ENCODE data around the gene SH3TC1. TPM values are rescaled to one million over a fixed set of nuclear protein-coding genes. Genes with fewer than 3 reads are reported as not detected.

The SH3TC1 gene
- polyA plus RNA-seq, 3 donors = 36.9 to 85.7 (median 41.9) TPM

DNA sequence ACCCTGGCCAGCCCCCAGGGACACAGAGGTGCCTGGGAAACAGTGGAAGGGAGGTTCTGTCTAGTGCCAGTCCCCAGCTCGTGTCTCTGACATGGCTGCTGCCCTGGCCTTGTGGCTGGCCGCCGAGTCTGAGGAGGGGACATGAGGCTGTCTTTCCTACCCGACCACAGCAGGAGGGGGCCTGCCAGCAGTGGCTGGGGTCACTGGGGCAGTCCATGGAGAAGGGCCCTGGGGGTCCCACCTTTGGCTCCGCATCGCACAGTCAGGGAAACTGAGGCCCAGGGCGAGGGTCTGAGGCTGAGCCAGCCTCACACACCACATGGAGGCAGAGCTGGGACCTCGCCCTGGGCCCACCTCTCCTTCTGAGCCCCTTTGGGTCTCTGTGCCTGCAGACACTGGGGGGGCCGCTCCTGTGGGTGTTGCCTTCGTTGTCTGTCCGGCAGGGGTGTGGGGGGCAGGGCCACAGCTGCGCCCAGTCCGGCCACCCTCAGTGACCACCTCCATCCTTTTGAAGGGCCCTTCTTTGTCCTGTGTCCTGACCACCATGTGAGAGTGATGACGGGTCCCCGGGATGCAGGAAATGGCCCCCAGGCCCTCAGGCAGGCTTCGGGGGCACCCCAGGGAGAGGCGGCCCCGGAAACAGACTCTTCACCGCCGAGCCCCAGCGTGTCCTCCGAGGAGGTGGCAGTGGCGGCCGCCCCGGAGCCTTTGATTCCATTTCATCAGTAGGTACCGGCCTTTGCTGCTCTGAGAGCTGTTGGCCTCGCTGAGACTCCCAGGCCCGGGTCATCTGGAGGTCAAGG, 17.6 kb downstream of the SH3TC1 start:
- Histone ChIP-seq H3K27ac (ENCODE audit: low read depth in 1 of 2, low read length in 2 of 2) (no peak overlapping the region), H3K9ac (ENCODE audit: insufficient read depth, low read length, poor library complexity, severe bottlenecking) (no peak overlapping the region), H3K4me1 (ENCODE audit: control insufficient read depth in 1 of 2, insufficient read depth in 2 of 2, low read length in 2 of 2) (peaks cover 25 to 34% of the 10 kb centered on the region in 2 donors), H3K9me3 (replicated peaks in 1 of 2; ENCODE audit: control insufficient read depth in 1 of 2, insufficient read depth in 1 of 2, low read length in 2 of 2) (no peaks in the 10 kb centered on the region), H3K36me3 (replicated peaks in 1 of 2; ENCODE audit: control insufficient read depth in 1 of 2, insufficient read depth in 2 of 2, low read length in 2 of 2) (peaks cover 89 to 93% of the 10 kb centered on the region in 2 donors), H2AFZ (ENCODE audit: insufficient read depth, low read depth, low read length, poor library complexity, severe bottlenecking) (no peak overlapping the region), H3K27me3 (ENCODE audit: control insufficient read depth in 2 of 2, insufficient read depth in 2 of 2, low read length in 2 of 2) (no peaks in the 10 kb centered on the region), H3K79me2 (ENCODE audit: insufficient read depth, low read length) (peaks cover 5% of the 10 kb centered on the region), H3K4me2 (replicated peaks; ENCODE audit: extremely low read depth, low read length, poor library complexity, severe bottlenecking) (no peak overlapping the region), H4K20me1 (ENCODE audit: insufficient read depth, low read length) (peaks cover 91% of the 10 kb centered on the region), H3K4me3 (replicated peaks in 1 of 3; ENCODE audit: low read depth in 2 of 3, low read length in 3 of 3) (no peak overlapping the region)
- no peak overlapping the region for H3K27ac Mint-ChIP-seq
- 94% methylated on average over 28 of the region's 28 CpGs for WGBS (ENCODE audit: insufficient coverage)
- H3K9me3 Mint-ChIP-seq = peaks cover 0 to 2% (median 0%) of the 10 kb centered on the region in 7 donors
- TF ChIP-seq, protein P1, sequence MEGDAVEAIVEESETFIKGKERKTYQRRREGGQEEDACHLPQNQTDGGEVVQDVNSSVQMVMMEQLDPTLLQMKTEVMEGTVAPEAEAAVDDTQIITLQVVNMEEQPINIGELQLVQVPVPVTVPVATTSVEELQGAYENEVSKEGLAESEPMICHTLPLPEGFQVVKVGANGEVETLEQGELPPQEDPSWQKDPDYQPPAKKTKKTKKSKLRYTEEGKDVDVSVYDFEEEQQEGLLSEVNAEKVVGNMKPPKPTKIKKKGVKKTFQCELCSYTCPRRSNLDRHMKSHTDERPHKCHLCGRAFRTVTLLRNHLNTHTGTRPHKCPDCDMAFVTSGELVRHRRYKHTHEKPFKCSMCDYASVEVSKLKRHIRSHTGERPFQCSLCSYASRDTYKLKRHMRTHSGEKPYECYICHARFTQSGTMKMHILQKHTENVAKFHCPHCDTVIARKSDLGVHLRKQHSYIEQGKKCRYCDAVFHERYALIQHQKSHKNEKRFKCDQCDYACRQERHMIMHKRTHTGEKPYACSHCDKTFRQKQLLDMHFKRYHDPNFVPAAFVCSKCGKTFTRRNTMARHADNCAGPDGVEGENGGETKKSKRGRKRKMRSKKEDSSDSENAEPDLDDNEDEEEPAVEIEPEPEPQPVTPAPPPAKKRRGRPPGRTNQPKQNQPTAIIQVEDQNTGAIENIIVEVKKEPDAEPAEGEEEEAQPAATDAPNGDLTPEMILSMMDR (IDR thresholded peaks at IDR 0.05) = no peak
- intact Hi-C loops (cut with micrococcal nuclease) = no loop called here
- H3K27me3 Mint-ChIP-seq (ENCODE audit: low read depth in 3 of 3) = peaks cover 0 to 2% (median 1%) of the 10 kb centered on the region in 3 donors
- DNase-seq = no peak
- H3K4me3 Mint-ChIP-seq = no peak overlapping the region
- peaks cover 29% of the 10 kb centered on the region for H3K4me1 Mint-ChIP-seq
- H3K36me3 Mint-ChIP-seq = peaks cover 86 to 94% of the 10 kb centered on the region in 2 donors

- peaks cover under 1% of the 10 kb centered on the region for H3K79me2 ChIP-seq (ENCODE audit: insufficient read depth, low read length)
- H3K4me1 ChIP-seq (ENCODE audit: control insufficient read depth in 1 of 2, insufficient read depth in 2 of 2, low read length in 2 of 2) = peaks cover 31 to 39% of the 10 kb centered on the region in 2 donors
- H4K20me1 ChIP-seq (ENCODE audit: insufficient read depth, low read length) = peaks cover 91% of the 10 kb centered on the region
- 89% methylated on average over 6 of the region's 6 CpGs for WGBS (ENCODE audit: insufficient coverage)
- peaks cover 0 to 2% (median 0%) of the 10 kb centered on the region in 7 donors for H3K9me3 Mint-ChIP-seq
- H3K27ac Mint-ChIP-seq = peak overlapping the region in 1 of 7 donors; percentile 42
- TF ChIP-seq, protein P1 (IDR thresholded peaks at IDR 0.05) = no peak
- peaks cover 34% of the 10 kb centered on the region for H3K4me1 Mint-ChIP-seq
- no peak overlapping the region for H3K4me3 ChIP-seq (replicated peaks in 1 of 3; ENCODE audit: low read depth in 2 of 3, low read length in 3 of 3)
- no peak overlapping the region for H3K4me2 ChIP-seq (replicated peaks; ENCODE audit: extremely low read depth, low read length, poor library complexity, severe bottlenecking)
- no peak overlapping the region for H3K4me3 Mint-ChIP-seq
- H3K9me3 ChIP-seq (replicated peaks in 1 of 2; ENCODE audit: control insufficient read depth in 1 of 2, insufficient read depth in 1 of 2, low read length in 2 of 2) = no peaks in the 10 kb centered on the region
- no peak overlapping the region for H2AFZ ChIP-seq (ENCODE audit: insufficient read depth, low read depth, low read length, poor library complexity, severe bottlenecking)
- DNase-seq = no peak
- H3K27ac ChIP-seq (ENCODE audit: low read depth in 1 of 2, low read length in 2 of 2) = no peak overlapping the region
- peaks cover 85 to 92% of the 10 kb centered on the region in 2 donors for H3K36me3 Mint-ChIP-seq
- H3K27me3 Mint-ChIP-seq (ENCODE audit: low read depth in 3 of 3) = peaks cover 0 to 2% (median 1%) of the 10 kb centered on the region in 3 donors
- peaks cover 87 to 88% of the 10 kb centered on the region in 2 donors for H3K36me3 ChIP-seq (replicated peaks in 1 of 2; ENCODE audit: control insufficient read depth in 1 of 2, insufficient read depth in 2 of 2, low read length in 2 of 2)
- no peaks in the 10 kb centered on the region for H3K27me3 ChIP-seq (ENCODE audit: control insufficient read depth in 2 of 2, insufficient read depth in 2 of 2, low read length in 2 of 2)
- intact Hi-C loops (cut with micrococcal nuclease) = no loop called here
- H3K9ac ChIP-seq (ENCODE audit: insufficient read depth, low read length, poor library complexity, severe bottlenecking) = no peak overlapping the region
Measured at GRCh38 chr4:8217246-8217511, 18.1 kb downstream of the SH3TC1 start.

All from CD14-positive monocyte (primary cell).